Effector memory CD4-positive, alpha-beta T cell (primary cell): ENCODE measurements around the gene ITIH4.

Source experiments
- DNase-seq, 3 donors: peaks; one replicate each; pipeline ENCODE4 v3.0.0-alpha.2; 2020
- H3K27ac ChIP-seq: 2 replicates; pipeline ENCODE4 v1.7.0; 2013; ENCODE audit warnings: mild to moderate bottlenecking, low read length, moderate library complexity; ENCODE audit not compliant: insufficient read depth, poor library complexity, severe bottlenecking
- H3K27me3 ChIP-seq: replicated peaks from 2 replicates; pipeline ENCODE4 v1.7.0; 2013; ENCODE audit warnings: mild to moderate bottlenecking, low read length; ENCODE audit not compliant: insufficient read depth, control insufficient read depth, poor library complexity, severe bottlenecking
- H3K36me3 ChIP-seq: 2 replicates; pipeline ENCODE4 v1.7.0; 2013; ENCODE audit warnings: mild to moderate bottlenecking, low read length, moderate library complexity; ENCODE audit not compliant: control insufficient read depth, insufficient read depth
- H3K4me1 ChIP-seq: 2 replicates; pipeline ENCODE4 v1.7.0; 2013; ENCODE audit warnings: low read length, mild to moderate bottlenecking; ENCODE audit not compliant: control insufficient read depth, insufficient read depth, poor library complexity, severe bottlenecking
- H3K4me3 ChIP-seq: 2 replicates; pipeline ENCODE4 v1.7.0; 2013; ENCODE audit warnings: low read length, low read depth, mild to moderate bottlenecking; ENCODE audit not compliant: insufficient read depth, poor library complexity, severe bottlenecking
- H3K9me3 ChIP-seq: 2 replicates; pipeline ENCODE4 v1.7.0; 2013; ENCODE audit warnings: mild to moderate bottlenecking, low read length, moderate library complexity; ENCODE audit not compliant: control insufficient read depth

The ITIH4 gene

GRCh38 chr3:52824037-52824436, 6.4 kb downstream of the ITIH4 start:
- Histone ChIP-seq H3K27ac (no peak overlapping the region), H3K9me3 (no peaks in the 10 kb centered on the region), H3K27me3 (no peaks in the 10 kb centered on the region), H3K4me1 (no peaks in the 10 kb centered on the region), H3K4me3 (no peak overlapping the region), H3K36me3 (no peaks in the 10 kb centered on the region)
- DNase-seq: no peak

GRCh38 chr3:52822363-52822762, 8.1 kb downstream of the ITIH4 start:
- Histone ChIP-seq H3K27ac (no peak overlapping the region), H3K4me3 (no peak overlapping the region), H3K27me3 (no peaks in the 10 kb centered on the region), H3K9me3 (no peaks in the 10 kb centered on the region), H3K36me3 (no peaks in the 10 kb centered on the region), H3K4me1 (no peaks in the 10 kb centered on the region)
- DNase-seq: no peak

- Histone ChIP-seq H3K27ac (no peak overlapping the region), H3K4me1 (no peaks in the 10 kb centered on the region), H3K36me3 (no peaks in the 10 kb centered on the region), H3K4me3 (no peak overlapping the region), H3K9me3 (no peaks in the 10 kb centered on the region), H3K27me3 (no peaks in the 10 kb centered on the region)
- DNase-seq: no peak
Observed at GRCh38 chr3:52820736-52821135, 9.7 kb downstream of the ITIH4 start.

- H3K27me3 ChIP-seq: no peaks in the 10 kb centered on the region
- H3K4me1 ChIP-seq: no peaks in the 10 kb centered on the region
- H3K27ac ChIP-seq: no peak overlapping the region
- H3K9me3 ChIP-seq: no peaks in the 10 kb centered on the region
- no peaks in the 10 kb centered on the region for H3K36me3 ChIP-seq
- H3K4me3 ChIP-seq: no peak overlapping the region
- no peak for DNase-seq
Observed at GRCh38 chr3:52819936-52820335, 10.5 kb downstream of the ITIH4 start.

- DNase-seq: no peak
- H3K36me3 ChIP-seq: no peaks in the 10 kb centered on the region
- H3K4me1 ChIP-seq: no peaks in the 10 kb centered on the region
- no peaks in the 10 kb centered on the region for H3K9me3 ChIP-seq
- no peaks in the 10 kb centered on the region for H3K27me3 ChIP-seq
- H3K27ac ChIP-seq: no peak overlapping the region
- no peak overlapping the region for H3K4me3 ChIP-seq
Observed at GRCh38 chr3:52817860-52818259, 12.6 kb downstream of the ITIH4 start.

- DNase-seq: no peak
- no peak overlapping the region for H3K4me3 ChIP-seq
- H3K27me3 ChIP-seq: no peaks in the 10 kb centered on the region
- H3K4me1 ChIP-seq: no peaks in the 10 kb centered on the region
- no peaks in the 10 kb centered on the region for H3K36me3 ChIP-seq
- no peaks in the 10 kb centered on the region for H3K9me3 ChIP-seq
- no peak overlapping the region for H3K27ac ChIP-seq
Observed at GRCh38 chr3:52817221-52817620, 13.3 kb downstream of the ITIH4 start.

GRCh38 chr3:52816654-52817053, 13.8 kb downstream of the ITIH4 start:
- H3K27ac ChIP-seq: no peak overlapping the region
- no peaks in the 10 kb centered on the region for H3K9me3 ChIP-seq
- H3K36me3 ChIP-seq: no peaks in the 10 kb centered on the region
- H3K4me1 ChIP-seq: no peaks in the 10 kb centered on the region
- DNase-seq: no peak
- no peak overlapping the region for H3K4me3 ChIP-seq
- no peaks in the 10 kb centered on the region for H3K27me3 ChIP-seq

- no peak overlapping the region for H3K27ac ChIP-seq
- no peaks in the 10 kb centered on the region for H3K27me3 ChIP-seq
- no peaks in the 10 kb centered on the region for H3K9me3 ChIP-seq
- no peaks in the 10 kb centered on the region for H3K36me3 ChIP-seq
- no peak for DNase-seq
- H3K4me1 ChIP-seq: no peaks in the 10 kb centered on the region
- H3K4me3 ChIP-seq: no peak overlapping the region
Observed at GRCh38 chr3:52816199-52816598, 14.3 kb downstream of the ITIH4 start.

- Histone ChIP-seq H3K4me1 (no peaks in the 10 kb centered on the region), H3K27me3 (no peaks in the 10 kb centered on the region), H3K9me3 (no peaks in the 10 kb centered on the region), H3K4me3 (no peak overlapping the region), H3K36me3 (no peaks in the 10 kb centered on the region), H3K27ac (no peak overlapping the region)
- no peak for DNase-seq
Observed at GRCh38 chr3:52813810-52814209, 16.7 kb downstream of the ITIH4 start.

- Histone ChIP-seq H3K4me3 (no peak overlapping the region), H3K9me3 (no peaks in the 10 kb centered on the region), H3K36me3 (no peaks in the 10 kb centered on the region), H3K27ac (no peak overlapping the region), H3K4me1 (no peaks in the 10 kb centered on the region), H3K27me3 (no peaks in the 10 kb centered on the region)
- no peak for DNase-seq
Observed at GRCh38 chr3:52811452-52812011, 18.9 kb downstream of the ITIH4 start.

- Histone ChIP-seq H3K27me3 (no peaks in the 10 kb centered on the region), H3K4me1 (no peaks in the 10 kb centered on the region), H3K27ac (no peak overlapping the region), H3K9me3 (no peaks in the 10 kb centered on the region), H3K36me3 (no peaks in the 10 kb centered on the region), H3K4me3 (no peak overlapping the region)
- DNase-seq: no peak
Observed at GRCh38 chr3:52810923-52811322, 19.5 kb downstream of the ITIH4 start.
